Measurements from ENCODE around the gene SEPTIN12. TPM values are rescaled to one million over a fixed set of nuclear protein-coding genes. Genes with fewer than 3 reads are reported as not detected.
"Not testable (repeated sequence)": the region's sequence is repeated elsewhere in the genome, so short reads cannot be mapped to it uniquely, and the experiment has no call there.

The SEPTIN12 gene
- total RNA-seq, 1 donor from 2014 or later: not detected

DNA sequence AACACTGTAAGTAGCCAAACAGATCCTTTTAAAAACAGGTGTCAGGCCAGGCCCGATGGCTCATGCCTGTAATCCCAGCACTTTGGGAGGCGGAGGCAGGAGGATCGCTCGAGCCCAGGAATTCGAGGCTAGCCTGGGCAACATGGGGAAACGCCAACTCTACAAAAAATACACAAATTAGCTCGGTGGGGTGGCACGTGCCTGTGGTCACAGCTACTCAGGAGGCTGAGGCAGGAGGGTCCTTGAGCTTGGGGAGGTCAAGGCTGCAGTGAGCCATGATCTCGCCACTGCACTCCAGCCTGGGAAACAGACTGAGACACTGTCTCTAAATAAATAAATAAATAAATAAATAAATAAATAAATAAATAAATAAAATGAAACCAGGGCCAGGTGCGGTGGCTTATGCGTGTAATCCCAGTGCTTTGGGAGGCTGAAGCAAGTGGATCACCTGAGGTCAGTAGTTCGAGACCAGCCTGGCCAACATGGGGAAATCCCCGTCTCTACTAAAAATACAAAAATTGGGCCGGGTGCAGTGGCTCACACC lies 3.6 kb downstream of the SEPTIN12 start:
- DNase-seq (ENCODE audit: low read depth): not testable (repeated sequence)

DNA sequence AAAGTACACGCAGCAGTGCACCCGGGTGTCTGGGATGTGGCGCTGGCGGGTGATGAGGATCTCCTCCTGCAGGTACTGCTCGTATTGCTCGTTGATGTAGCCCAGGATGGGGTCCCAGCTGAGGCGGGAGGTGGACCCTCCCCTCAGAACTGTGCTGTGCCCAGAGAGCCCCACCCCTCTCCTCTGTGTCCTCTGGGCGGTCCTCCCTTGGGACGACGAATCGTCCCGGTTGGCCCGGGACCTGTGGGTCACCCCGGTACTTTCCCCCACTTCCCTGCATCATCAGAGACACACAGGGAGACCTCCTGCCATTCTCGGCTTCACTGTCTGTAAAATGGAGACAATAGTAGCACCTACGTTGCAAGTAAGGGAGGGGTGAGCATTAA lies 4.2 kb downstream of the SEPTIN12 start:
- no peak for DNase-seq (ENCODE audit: low read depth)

DNA sequence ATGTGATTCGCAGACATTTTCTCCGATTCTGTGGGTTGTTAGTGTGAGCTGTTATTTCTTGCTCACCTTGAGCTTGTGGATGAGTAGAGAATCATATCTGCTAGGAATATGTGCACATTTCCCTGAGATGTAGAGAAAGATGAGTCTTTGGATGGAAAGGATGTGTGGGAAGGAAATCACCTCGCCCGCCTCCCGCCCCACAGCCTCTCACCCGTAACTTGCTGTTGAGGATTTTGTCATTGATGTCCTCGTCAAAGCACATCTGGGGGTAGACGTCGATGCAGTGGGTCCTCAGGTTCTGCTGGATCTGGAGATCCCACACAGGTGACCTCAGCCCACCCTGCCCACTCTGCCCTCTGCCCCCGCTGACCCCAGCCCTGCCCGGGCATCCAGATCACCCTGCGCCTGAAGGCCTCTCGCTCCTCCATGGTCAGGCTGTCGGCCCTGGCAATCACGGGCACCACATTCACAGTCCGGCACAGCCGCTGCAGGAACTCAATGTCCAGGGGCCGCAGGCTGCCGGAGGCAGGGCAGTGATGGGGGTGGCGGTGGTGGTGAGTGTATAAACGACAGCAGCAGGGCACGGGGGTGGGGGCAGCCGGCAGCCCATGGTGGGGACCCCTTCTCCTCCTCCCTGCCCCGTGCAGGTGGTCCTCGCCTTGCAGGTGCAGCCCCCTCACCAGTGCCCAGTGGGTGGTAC lies 4.7 kb downstream of the SEPTIN12 start:
- no peak for DNase-seq (ENCODE audit: low read depth)

DNA sequence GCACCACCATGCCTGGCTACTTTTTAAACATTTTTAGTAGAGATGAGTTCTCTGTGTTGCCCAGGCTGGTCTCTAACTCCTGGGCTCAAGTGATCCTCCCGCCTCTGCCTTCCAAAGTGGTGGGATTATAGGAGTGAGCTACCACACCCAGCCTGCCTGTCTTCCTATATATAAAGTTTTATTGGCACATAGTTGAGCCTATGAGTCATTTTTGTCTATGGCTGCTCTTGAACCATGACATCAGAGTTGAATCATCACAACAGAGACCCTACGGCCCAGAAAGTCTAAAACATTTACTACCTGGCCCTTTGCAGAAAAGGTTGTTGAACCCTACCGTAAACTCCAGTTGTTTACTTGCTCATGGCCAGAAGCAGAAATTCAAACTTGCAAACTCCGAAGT lies 7.9 kb downstream of the SEPTIN12 start:
- no peak for DNase-seq (ENCODE audit: low read depth)

DNA sequence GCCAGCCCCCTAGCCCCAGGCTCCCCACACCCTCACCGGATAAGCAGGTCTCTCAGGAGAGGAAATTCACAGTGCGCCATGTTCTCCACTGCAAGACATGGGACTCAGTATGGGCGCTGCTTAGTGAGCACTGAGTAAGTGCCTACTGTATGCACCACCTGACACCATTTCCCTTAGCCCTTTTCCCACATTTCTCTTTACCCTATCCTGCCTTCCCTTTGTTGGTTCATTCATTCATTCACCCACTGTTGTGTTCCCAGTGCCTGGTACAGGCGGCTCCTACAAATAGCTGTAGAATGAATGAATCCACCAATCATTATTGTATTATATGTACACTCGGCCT lies 10.1 kb downstream of the SEPTIN12 start:
- no peak for DNase-seq (ENCODE audit: low read depth)

DNA sequence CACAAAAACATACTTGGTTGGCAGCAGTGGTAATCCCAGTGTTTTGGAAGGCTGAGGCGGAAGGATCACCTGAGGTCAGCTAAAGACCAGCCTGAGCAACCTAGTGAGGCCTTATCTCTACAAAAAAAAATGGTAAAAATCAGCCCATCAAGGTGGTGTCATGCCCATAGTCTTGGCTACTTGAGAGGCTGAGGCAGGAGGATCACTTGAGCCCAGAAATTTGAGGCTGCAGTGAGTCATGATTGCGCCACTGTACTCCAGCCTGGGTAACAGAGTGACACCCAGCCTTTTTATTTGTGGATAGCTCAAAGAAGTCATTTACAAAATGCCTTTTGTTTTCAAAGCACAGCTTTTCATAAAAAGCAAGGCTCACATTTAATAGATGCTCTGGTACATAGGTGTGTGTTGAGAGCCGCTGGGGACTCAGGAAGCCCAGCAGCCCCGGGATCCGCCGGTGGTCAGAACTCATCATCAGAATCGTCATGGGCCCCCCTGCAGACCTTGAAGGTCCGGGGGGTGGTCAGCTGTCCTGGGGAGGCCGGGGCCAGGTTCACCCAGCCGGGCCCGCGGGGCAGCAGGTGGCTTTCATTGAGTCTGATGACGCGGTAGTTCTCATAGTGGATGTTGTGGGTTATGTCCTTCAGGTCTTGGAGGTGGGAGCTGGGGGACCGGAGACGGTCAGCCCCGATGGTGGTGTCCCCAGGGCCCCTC lies 10.7 kb downstream of the SEPTIN12 start:
- no peak for DNase-seq (ENCODE audit: low read depth)

DNA sequence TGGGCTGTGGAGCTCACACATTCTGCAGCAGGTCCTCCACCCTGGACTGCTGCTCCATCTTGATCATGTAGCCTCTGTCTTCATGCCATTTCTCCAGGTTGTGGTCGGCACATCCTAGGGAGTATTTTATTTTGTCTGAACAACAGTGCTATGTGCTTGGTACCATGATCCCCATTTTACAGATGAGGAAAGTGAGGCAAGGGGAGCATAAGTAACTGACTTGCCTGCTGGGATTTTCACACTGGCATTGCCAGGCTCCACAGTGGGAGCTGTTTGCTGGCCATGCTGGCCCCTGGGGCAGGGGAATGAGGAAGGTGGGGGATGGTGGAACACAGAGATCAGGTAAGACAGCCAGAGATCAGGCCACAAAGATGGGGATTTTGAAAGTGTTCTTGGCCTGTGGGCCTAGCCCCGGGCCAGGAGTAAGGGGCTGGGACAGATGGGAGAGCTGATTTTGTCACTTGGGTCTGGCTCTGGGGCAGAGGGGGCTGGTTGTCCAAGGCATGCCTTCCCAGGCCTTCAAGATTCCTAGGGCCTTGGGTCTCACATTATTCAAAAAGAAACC lies 11.9 kb downstream of the SEPTIN12 start:
- DNase-seq (ENCODE audit: low read depth): no peak

DNA sequence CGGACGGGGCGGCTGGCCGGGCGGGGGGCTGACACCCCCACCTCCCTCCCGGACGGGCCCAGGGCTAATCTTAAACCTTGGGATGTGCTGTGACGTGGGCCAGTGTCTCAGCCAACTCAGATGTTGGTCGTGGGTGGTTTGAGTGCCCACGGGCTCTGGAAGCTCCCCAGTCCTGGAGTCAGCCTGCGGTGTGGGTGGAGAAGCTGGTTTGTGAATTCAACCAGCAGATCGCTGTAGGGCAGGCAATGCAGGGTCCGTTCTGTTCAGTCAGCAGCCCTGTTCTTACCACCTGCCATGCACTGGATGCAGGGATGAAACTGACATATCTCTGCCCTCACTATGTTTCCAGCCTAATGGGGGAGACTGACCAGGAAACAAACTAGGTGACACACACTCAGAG lies 13.1 kb downstream of the SEPTIN12 start:
- DNase-seq (ENCODE audit: low read depth): no peak

DNA sequence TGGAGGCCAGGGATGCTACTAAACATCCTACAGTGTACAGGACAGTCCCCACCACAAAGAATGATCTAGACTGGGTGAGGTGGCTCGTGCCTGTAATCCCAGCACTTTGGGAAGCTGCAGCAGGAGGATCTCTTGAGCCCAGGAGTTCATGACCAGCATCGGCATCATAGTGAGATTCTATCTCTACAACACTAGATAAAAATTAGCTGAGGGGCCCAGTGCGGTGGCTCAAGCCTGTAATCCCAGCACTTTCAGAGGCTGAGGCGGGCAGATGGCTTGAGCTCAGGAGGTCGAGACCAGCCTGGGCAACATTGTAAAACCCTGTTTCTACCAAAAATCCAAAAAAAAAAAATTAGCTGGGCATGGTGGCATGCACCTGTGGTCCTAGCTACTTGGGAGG lies 15.8 kb downstream of the SEPTIN12 start:
- no peak for DNase-seq (ENCODE audit: low read depth)

DNA sequence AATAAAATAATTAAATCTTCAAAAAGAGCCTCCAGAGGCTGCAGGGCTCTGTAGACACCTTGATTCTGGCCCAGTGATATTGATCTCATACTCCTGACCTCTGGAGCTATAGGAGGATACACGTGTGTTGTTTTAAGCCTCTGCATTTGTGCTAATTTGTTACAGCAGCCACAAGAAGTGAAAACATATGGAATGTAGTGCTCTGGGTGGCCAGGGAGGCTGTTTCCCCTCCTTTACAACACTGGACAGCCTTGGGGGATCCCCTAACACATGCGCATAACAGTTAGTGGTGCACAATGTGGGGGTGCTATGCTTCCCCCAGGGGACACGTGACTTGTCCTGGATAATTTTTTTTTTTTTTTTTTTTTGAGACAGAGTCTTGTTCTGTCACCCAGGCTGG lies 16.5 kb downstream of the SEPTIN12 start:
- no peak for DNase-seq (ENCODE audit: low read depth)

DNA sequence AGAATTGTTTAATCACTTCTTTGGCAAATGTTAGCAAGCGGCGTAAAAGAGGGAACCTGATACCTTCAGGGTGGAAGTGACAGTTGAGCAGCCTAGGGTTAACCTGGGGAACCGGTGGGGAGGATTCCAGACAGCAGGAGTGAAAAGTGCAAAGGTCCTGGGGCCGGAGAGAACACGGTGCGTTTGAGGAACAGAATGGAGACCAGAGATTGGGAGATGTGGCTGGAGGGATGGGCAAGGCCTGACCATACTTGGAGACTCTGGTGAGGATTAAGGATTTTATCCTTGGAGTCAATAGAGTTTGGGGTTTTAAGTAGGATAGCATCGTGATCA lies 18.9 kb downstream of the SEPTIN12 start:
- no peak for DNase-seq (ENCODE audit: low read depth)

DNA sequence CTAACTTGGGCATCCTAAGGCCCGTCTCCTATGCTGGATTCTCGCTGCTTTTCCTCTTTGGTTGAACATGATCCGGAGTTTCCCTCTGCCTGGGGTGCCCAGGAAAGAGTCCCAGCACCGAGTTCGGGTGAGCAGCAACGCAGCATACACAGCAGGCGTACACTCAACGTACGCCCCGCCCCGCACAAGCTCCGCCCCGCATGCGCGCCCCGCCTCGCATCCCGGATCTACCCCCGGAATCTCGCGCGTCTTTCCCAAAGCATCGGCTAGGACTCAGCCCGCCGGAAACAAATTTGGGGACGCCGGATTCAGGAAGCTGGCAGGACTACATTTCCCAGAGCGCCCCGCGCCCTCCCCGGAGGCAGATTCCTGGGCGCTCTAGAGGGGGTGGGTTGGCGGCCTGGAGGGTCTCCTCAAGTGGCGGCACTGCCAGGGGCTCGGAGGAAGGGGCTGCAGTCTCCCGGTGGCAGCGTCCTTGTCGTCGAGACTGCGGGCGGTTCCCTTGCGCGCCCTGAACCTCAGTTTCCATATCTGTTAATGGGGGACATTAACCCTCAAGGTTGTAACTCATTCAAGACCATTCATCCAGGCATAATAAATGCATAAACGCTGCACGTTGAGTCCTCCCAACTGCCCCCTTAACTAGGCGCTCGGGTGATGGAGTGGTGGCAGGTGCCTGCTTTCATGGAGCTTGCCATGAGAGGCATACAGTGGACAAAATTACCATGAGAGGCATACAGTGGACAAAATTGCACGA lies 19.4 kb downstream of the SEPTIN12 start:
- DNase-seq (ENCODE audit: low read depth): peak; percentile 86

DNA sequence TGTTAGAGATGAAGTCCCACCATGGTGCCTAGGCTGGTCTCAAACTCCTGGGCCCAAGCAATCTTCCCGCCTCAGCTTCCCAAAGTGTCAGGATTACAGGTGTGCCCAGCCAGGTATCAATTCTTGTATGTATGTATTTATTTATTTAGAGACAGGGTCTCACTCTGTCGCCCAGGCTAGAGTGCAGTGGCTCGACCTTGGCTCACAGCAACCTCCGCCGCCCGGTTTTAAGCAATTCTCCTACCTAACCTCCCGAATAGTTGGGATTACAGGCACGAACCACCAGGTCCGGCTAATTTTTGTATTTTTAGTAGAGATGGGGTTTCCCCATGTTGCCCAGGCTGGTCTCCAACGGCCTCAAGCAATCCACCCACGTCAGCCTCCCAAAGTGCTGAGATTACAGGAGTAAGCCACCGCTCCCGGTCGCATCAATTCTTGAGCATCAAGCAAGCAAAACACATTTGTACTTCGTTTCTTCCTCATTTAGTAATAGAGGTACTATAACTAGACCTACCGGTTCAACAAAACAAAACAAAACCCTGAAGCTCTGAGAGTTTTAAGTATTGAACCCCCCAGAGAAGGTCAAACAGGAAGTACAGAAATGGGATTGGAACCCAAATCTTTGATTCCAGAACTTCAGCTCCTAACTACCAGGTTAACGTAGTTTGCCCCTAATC lies 20.1 kb downstream of the SEPTIN12 start:
- DNase-seq (ENCODE audit: low read depth): peak; percentile 39

DNA sequence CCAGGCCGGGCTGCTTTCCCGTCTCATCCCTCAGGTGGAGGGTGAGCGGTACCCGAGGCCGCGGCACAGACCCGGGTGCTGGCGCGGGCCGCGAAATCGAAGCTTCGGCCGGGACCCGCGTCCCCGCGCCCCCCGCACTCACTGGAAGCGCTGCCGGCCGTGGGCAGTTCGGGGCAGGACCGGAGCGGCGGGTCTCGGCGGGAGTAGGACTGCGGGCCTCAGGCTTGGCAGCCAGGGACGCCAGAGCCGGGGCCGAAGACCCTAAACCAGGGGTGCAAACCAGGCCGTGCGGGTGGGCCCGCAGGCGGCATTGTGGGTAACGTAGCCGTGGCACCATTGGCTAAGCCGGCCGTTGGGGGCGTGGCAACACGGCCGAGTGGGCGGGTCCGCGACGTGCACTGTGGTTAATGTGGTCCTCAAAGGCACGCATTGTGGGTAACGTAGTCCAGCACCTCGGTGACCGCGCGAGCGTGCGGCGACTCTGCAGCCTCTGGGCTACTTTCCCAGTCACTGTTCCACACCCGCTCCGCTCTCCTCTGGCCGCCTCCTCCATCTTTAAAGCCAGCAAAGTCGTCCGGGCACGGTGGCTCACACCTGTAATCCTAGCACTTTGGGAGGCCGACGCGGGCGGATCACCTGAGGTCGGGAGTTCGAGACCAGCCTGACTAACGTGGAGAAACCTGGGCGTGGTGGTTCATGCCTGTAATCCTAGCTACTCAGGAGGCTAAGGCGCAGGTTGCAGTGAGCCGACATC lies 21.1 kb downstream of the SEPTIN12 start, which contains the start of gene ZNF500:
Gene ZNF500 (minus strand): TSS at position 288 of the 754 bp plus-strand sequence. CDS start 1,184 bp downstream, outside the sequence.
- DNase-seq (ENCODE audit: low read depth): peak; percentile 88

DNA sequence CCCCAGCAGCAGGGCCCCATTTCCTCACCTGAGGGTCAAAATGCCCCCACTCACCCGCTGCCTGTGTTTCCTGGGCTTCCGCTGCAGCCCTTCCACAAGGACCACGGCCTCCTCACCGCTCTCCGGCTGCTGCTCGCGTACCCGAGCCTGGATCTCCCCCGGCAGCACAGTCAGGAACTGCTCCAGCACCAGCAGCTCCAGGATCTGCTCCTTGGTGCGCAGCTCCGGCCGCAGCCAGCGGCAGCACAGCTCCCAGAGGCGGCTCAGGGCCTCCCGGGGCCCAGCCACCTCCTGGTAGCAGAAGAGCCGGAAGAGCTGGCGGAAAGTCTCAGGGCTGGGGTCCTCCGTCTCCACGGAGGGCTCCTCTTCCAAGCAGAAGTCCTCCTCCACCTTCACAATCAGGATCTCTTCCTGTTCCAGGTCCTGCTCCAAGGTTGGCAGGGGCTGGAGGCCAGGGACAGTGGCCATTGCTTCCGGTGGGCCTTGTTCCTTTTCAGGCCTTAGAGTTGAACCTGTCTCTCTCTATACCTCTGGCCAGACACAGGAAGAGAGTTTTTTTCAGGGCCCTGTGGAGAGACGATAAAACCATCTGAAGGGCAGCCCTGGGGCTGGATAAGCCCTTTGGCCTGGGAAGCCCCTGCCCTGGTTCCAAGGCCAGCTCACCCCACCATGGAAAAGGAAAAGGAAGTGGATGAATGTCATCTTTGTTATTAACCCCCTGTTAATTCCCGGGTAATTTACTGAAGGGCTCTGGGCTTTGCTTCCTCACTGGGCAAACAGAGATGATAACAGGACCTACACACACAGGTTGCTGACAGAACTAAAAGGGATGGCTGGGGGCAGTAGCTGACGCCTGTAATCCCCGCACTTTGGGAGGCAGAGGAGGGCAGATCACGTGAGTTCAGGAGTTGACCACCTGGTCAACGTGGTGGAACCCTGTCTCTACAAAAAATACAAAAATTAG lies 22.4 kb downstream of the SEPTIN12 start:
- no peak for DNase-seq (ENCODE audit: low read depth)

DNA sequence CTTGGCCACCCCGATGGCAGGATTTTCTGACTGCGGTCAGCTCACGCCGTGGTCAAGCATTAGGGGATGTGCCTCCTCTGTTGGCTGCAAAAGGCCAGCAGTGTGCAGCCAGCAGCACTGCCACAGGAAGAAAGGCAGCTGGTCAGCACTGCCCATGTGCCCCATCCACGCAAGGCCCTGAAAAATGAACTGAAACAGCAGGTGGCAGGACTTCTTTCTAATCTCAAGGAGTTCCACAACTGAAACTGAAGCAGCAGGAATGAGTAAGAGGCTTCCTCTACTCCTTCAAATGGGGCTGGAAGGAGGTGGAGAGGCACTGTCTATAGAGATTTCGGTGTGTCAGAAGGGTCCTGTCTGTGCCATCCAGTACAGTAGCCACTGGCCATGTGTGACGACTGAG lies 24.4 kb downstream of the SEPTIN12 start:
- no peak for DNase-seq (ENCODE audit: low read depth)

DNA sequence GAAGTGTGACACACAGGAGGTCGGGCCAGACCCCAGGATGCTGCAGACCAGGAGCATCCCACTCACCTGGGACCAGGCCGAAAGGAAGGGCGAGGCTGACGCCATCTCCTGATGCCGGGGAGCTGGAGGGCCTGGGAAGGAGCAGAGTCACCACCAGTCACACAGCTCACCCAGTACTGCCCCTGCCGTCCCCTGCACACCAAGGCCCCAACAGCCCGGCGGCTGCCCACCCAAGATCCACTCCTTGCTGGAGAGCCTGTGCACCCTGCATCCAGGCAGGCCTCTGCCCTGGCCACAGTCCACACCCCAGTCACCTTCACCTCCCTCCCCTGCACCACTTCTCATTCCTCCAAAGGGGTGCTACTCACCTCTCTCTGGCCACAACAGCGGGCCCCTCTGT lies 25.9 kb downstream of the SEPTIN12 start:
- no peak for DNase-seq (ENCODE audit: low read depth)

DNA sequence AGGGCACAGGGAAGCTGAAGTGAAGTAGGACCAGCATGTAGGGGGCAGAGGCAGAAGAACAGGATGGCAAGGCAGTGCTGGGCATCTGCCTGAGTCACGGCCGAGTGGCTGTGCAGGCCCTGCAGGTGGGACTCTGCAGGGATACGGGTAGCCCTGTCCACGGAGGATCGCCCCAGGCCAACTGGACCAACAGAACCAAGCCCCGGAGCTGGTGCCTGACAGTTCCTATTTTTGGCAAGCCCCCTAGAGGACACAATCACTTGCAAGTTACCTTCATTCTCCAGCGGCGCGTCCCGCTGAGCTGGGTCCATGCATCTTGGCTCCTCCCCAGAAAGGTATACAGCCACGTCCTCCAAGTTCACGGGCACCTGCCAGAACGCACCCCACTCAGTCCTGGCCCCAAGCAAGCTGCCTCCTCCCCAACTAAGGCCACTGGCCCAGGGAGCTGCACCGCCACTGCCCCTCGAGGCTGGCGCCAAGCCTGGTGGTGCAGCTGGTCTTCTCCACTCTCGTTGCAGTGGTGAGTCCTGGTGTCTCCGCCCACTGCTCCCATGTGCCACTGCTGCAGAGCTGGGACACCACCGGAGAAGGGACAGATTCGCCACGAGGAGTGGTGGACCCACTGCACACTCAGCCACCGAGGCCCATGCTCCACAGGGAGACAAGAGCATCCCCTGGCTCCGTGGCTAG lies 27.8 kb downstream of the SEPTIN12 start:
- no peak for DNase-seq (ENCODE audit: low read depth)

DNA sequence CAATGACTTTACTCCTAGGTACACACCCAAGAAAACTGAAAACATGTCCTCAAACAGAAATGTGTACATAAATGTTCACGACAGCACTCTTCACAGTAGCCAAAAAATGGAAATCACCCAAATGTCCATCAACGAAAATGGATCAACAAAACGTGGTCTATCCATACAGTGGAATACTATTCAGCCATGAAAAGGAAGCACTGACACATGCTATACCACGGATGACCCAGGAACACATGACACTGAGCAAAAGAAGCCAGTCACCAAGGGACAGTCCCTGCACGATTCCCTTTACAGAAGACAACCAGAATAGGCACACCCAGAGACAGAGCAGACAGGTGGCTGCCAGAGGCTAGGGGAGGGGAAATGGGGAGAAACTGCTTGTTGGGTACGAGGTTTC lies 32.5 kb downstream of the SEPTIN12 start:
- no peak for DNase-seq (ENCODE audit: low read depth)

Data from renal cortical epithelial cell (primary cell).